ENCODE results near the gene ANGPTL2.

Gene ANGPTL2

GRCh38 chr9:127045148-127045547 is 77.3 kb downstream of the ANGPTL2 start:
- DNase-seq, result no peak

- DNase-seq, result no peak
Measured at GRCh38 chr9:127039492-127039891, 82.9 kb downstream of the ANGPTL2 start.

- no peak for DNase-seq
Measured at GRCh38 chr9:127038531-127038930, 83.9 kb downstream of the ANGPTL2 start.
